GM20000 (cell line): Measurements from ENCODE around the gene GHR.

Source experiments
- DNase-seq: peaks from one replicate; pipeline ENCODE4 v3.0.0; 2012; ENCODE audit warnings: low spot score
- CTCF ChIP-seq: IDR thresholded peaks from 2 replicates; pipeline ENCODE4 v1.5.1; 2012; ENCODE audit warnings: mild to moderate bottlenecking, control low read depth; ENCODE audit errors: extremely low read depth, missing control alignments

GHR gene

DNA sequence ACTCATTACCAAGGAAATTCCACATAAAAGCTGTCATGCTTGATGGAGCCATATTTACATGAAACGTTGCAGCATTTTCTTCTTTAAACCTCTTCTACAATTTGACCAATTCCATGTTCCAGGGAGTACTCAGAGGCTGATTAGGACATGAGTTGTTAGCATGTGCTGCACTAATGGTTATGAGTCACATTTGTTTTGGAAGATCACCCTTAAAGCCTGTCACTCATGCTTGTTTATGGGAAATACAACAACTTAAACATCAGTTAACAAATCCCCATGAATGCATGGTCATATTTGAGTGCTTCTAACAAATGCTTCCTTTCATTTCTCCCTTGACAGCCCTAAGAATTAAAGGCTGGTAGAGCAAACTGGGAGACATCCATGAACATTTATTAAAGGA, 156.1 kb downstream of the GHR start:
- no peak for DNase-seq
- no peak for TF ChIP-seq CTCF

DNA sequence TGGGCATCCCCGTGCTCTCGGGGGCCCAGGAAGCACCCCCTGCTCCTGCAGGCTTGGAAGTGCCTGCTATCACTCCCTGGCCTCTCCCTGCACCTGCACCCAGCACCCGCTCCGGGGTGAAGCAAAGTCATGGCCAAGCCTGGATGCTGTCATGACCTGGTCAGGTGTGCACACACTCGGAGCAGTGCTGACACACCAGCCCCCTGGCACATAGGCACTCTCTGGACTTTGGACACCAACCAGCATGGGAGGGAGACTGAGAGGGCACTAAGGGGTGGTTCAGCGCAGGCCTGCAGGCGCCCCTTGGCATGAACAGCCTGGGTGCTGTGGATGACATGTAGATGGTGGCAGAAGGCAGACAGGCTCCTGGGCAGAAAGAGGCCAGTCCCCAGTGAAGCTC, 158.6 kb downstream of the GHR start:
- no peak for DNase-seq
- no peak for TF ChIP-seq CTCF

GRCh38 chr5:42582723-42583122, 159.5 kb downstream of the GHR start:
- no peak for DNase-seq
- TF ChIP-seq CTCF, result no peak

DNA sequence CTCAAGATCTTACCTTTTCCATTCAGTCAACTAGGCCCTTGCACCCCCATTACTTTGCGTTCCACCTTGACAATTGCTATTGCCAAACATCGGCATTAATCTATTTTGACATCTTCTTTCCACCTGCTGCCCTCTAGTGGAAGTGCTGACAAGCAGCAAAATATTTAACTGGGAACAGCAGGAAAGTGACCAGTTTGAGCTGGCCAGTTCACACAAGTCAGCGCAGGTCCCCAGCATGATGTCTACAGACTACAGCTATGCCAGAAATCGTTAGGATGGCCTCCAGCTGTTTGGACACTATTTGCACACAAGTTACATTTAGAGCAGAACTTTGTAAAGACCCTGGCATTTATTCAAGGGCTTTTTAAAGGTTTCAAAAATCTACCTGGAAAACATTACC, 160.1 kb downstream of the GHR start:
- DNase-seq, result peak; percentile 61
- peak; percentile 80 for TF ChIP-seq CTCF

- no peak for TF ChIP-seq CTCF
- DNase-seq, result no peak
These were observed 163.4 kb downstream of the GHR start for GRCh38 chr5:42586625-42587024.

GRCh38 chr5:42587096-42587723, 164.0 kb downstream of the GHR start:
- no peak for TF ChIP-seq CTCF
- DNase-seq, result no peak

DNA sequence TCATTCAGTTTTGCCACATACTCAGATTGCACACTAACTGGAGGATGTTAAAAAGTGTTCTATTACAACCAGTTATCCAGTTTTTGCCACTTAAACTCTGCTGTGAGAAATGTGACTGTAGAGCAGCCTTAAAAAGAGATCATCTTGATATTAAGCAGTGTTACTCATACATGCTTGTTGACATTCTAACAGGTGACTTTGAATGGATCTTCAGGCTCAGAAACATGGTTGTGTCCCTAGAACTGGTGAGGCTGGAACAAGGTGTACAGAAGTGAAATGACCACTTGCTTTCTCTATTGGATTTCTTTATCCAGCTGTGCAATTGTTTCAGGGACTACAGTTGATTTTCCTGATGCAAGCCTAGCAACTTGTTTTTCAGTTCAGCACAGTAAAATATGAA, 167.3 kb downstream of the GHR start:
- TF ChIP-seq CTCF, result no peak
- DNase-seq, result no peak

DNA sequence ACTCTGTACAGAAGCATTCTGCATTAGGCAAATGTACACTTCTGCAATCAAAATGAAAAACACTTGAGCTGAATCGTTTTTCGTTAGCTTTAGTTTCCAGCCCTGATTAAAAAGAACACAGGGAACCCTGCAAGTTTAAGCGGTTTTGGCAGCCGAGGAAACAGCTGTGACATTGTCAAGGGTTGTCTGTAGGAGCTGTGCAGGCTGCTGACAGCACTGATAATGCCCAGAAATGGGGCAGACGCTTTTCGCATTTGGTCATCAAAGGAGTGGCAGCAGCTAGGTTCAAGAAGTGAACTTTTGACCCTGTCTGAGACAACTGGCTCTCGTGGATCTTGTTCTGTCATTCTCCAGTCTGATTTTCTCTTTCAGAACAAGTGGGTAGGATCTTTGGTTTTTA, 167.8 kb downstream of the GHR start:
- DNase-seq, result no peak
- no peak for TF ChIP-seq CTCF
